Spinal cord (tissue), 10 donors: Measurements from ENCODE around the gene SNX21. TPM values are rescaled to one million over a fixed set of nuclear protein-coding genes. Genes with fewer than 3 reads are reported as not detected.
"Not testable (repeated sequence)": the region's sequence is repeated elsewhere in the genome, so short reads cannot be mapped to it uniquely, and the experiment has no call there.

Experiments
- DNase-seq, 6 donors: peaks; one replicate each; pipeline versions ENCODE4 v3.0.0 to v3.0.0-alpha.2; 2013 to 2015; ENCODE audit warnings: low spot score in 6 of 6, low read depth in 4 of 6
- H3K27ac ChIP-seq: one replicate; pipeline ENCODE4 v1.5.1; 2013; ENCODE audit warnings: low read depth, low read length, control low read depth
- H3K27me3 ChIP-seq: one replicate; pipeline ENCODE4 v1.6.1; 2013; ENCODE audit warnings: low read length; ENCODE audit not compliant: control insufficient read depth, insufficient read depth
- H3K36me3 ChIP-seq: one replicate; pipeline ENCODE4 v1.6.1; 2013; ENCODE audit warnings: low read length; ENCODE audit not compliant: control insufficient read depth, insufficient read depth
- H3K4me1 ChIP-seq: one replicate; pipeline ENCODE4 v1.6.1; 2013; ENCODE audit warnings: low read length; ENCODE audit not compliant: control insufficient read depth, insufficient read depth
- H3K4me3 ChIP-seq: one replicate; pipeline ENCODE4 v1.5.1; 2013; ENCODE audit warnings: low read depth, low read length, control low read depth
- H3K9me3 ChIP-seq: one replicate; pipeline ENCODE4 v1.6.1; 2013; ENCODE audit warnings: low read length; ENCODE audit not compliant: control insufficient read depth, insufficient read depth
- WGBS: methylation state at CpG from one replicate; pipeline ENCODE4 v1.1.5; 2013; ENCODE audit warnings: missing lambda C conversion rate; ENCODE audit not compliant: insufficient coverage; 5-methylcytosine and 5-hydroxymethylcytosine counted together
- long read RNA-seq, 4 donors: transcript quantifications; one replicate each; lab custom pipeline, GENCODE V29; 2026
- polyA plus RNA-seq, 2 donors: library from polyadenylated mRNA; unstranded; fragments of 120-200 nt; gene quantifications; one replicate each; pipeline ENCODE4 v1.2.1, GENCODE V29; 2013; ENCODE audit not compliant: insufficient read length in 2 of 2
- total RNA-seq, 2 donors: library from RNA; depleted of rRNA in 1 of 2; stranded (reverse); fragments of 120-200 nt in 1 of 2; fragments of >200 nt in 1 of 2; gene quantifications; one replicate each; pipeline versions ENCODE4 v1.2.3 to v1.2.4, GENCODE V29; 2013 to 2014
- donor health status: healthy.

SNX21 gene
- total RNA-seq, result 10 to 100 TPM; 23.8 to 40.4 TPM
- polyA plus RNA-seq, result 10 to 100 TPM; 35.8 to 40.7 TPM
- long read RNA-seq, donor 1, partial matches to known transcripts, result 12 of 23 reads
- long read RNA-seq, donor 1, other reads (novel, unspliced or antisense), result 6 of 23 reads
- long read RNA-seq, donor 2, partial matches to known transcripts, result 7 of 14 reads
- long read RNA-seq, donor 2, other reads (novel, unspliced or antisense), result 5 of 14 reads
- long read RNA-seq, donor 3, partial matches to known transcripts, result 10 of 12 reads
- long read RNA-seq, donor 3, other reads (novel, unspliced or antisense), result 0 of 12 reads
- long read RNA-seq, donor 4, partial matches to known transcripts, result 25 of 47 reads
- long read RNA-seq, donor 4, other reads (novel, unspliced or antisense), result 19 of 47 reads

- peaks cover 13% of the 10 kb centered on the region for H3K36me3 ChIP-seq
- peak within 1 kb of the TSS; percentile 91 for H3K27ac ChIP-seq
- H3K4me1 ChIP-seq, result peaks cover 31% of the 10 kb centered on the region
- peak within 1 kb of the TSS; percentile 78 for H3K4me3 ChIP-seq
- peak in 5 of 6 donors; percentile 31 to 86 (median 43) for DNase-seq
- H3K9me3 ChIP-seq, result no peaks in the 10 kb centered on the region
- H3K27me3 ChIP-seq, result no peaks in the 10 kb centered on the region
- 4% methylated on average over 27 of the region's 35 CpGs for WGBS
Observed at GRCh38 chr20:45833030-45833882, at the start of gene SNX21. TSS of gene SNX21 (plus strand) at chr20:45833799. CDS start at chr20:45833920, 121 bp downstream.

- no CpG with 5 or more reads among the region's 3 CpGs for WGBS
- H3K27me3 ChIP-seq, result no peaks in the 10 kb centered on the region
- H3K9me3 ChIP-seq, result no peaks in the 10 kb centered on the region
- peaks cover 2% of the 10 kb centered on the region for H3K36me3 ChIP-seq
- H3K4me3 ChIP-seq, result no peak overlapping the region
- peaks cover 20% of the 10 kb centered on the region for H3K4me1 ChIP-seq
- no peak for DNase-seq
- H3K27ac ChIP-seq, result no peak overlapping the region
Observed at GRCh38 chr20:45788351-45788750, 45.2 kb upstream of the SNX21 start.

- H3K27me3 ChIP-seq, result no peaks in the 10 kb centered on the region
- peaks cover 12% of the 10 kb centered on the region for H3K4me1 ChIP-seq
- H3K4me3 ChIP-seq, result peak overlapping the region; percentile 81
- DNase-seq, result no peak
- peak overlapping the region; percentile 79 for H3K27ac ChIP-seq
- 35% methylated on average over 11 of the region's 19 CpGs for WGBS
- H3K36me3 ChIP-seq, result peaks cover 25% of the 10 kb centered on the region
- no peaks in the 10 kb centered on the region for H3K9me3 ChIP-seq
Observed at GRCh38 chr20:45792317-45793118, 41.1 kb upstream of the SNX21 start.

- peaks cover 9% of the 10 kb centered on the region for H3K4me1 ChIP-seq
- no peak overlapping the region for H3K4me3 ChIP-seq
- no peaks in the 10 kb centered on the region for H3K27me3 ChIP-seq
- no peaks in the 10 kb centered on the region for H3K9me3 ChIP-seq
- DNase-seq, result no peak
- WGBS, result 91% methylated on average over 11 of the region's 11 CpGs
- H3K27ac ChIP-seq, result no peak overlapping the region
- H3K36me3 ChIP-seq, result peaks cover 38% of the 10 kb centered on the region
Observed at GRCh38 chr20:45796337-45797065, 37.1 kb upstream of the SNX21 start.

- peaks cover 45% of the 10 kb centered on the region for H3K36me3 ChIP-seq
- H3K27me3 ChIP-seq, H3K9me3 ChIP-seq, H3K4me1 ChIP-seq, H3K4me3 ChIP-seq, DNase-seq, H3K27ac ChIP-seq: not testable (repeated sequence)
- no CpG with 5 or more reads among the region's 1 CpG for WGBS
Observed at GRCh38 chr20:45797510-45797909, 36.1 kb upstream of the SNX21 start.

- not testable (repeated sequence) for H3K9me3 ChIP-seq, DNase-seq, H3K4me1 ChIP-seq, H3K27ac ChIP-seq, H3K4me3 ChIP-seq, H3K27me3 ChIP-seq
- H3K36me3 ChIP-seq, result peaks cover 49% of the 10 kb centered on the region
- WGBS, result no CpG with 5 or more reads among the region's 3 CpGs
Observed at GRCh38 chr20:45797955-45798354, 35.6 kb upstream of the SNX21 start.

- H3K4me1 ChIP-seq, result no peaks in the 10 kb centered on the region
- no peaks in the 10 kb centered on the region for H3K27me3 ChIP-seq
- peaks cover 52% of the 10 kb centered on the region for H3K36me3 ChIP-seq
- 33% methylated on average over 4 of the region's 4 CpGs for WGBS
- no peak overlapping the region for H3K4me3 ChIP-seq
- no peaks in the 10 kb centered on the region for H3K9me3 ChIP-seq
- DNase-seq, result peak in 3 of 6 donors; percentile 17 to 65 (median 62)
- no peak overlapping the region for H3K27ac ChIP-seq
Observed at GRCh38 chr20:45798935-45799642, 34.5 kb upstream of the SNX21 start.

- no peak for DNase-seq
- no peaks in the 10 kb centered on the region for H3K27me3 ChIP-seq
- H3K4me3 ChIP-seq, result no peak overlapping the region
- 96% methylated on average over 7 of the region's 7 CpGs for WGBS
- H3K4me1 ChIP-seq, result no peaks in the 10 kb centered on the region
- no peak overlapping the region for H3K27ac ChIP-seq
- H3K36me3 ChIP-seq, result peaks cover 58% of the 10 kb centered on the region
- H3K9me3 ChIP-seq, result no peaks in the 10 kb centered on the region
Observed at GRCh38 chr20:45801851-45802250, 31.7 kb upstream of the SNX21 start.
